Measurements from ENCODE around the gene CABLES1.
"Not testable (repeated sequence)": the region's sequence is repeated elsewhere in the genome, so short reads cannot be mapped to it uniquely, and the experiment has no call there.

Gene CABLES1

GRCh38 chr18:23134780-23135549, at the start of gene CABLES1:
Gene CABLES1 (plus strand): TSS chr18:23135485. CDS start chr18:23135763, 278 bp downstream.
- peak; percentile 67 for DNase-seq

DNA sequence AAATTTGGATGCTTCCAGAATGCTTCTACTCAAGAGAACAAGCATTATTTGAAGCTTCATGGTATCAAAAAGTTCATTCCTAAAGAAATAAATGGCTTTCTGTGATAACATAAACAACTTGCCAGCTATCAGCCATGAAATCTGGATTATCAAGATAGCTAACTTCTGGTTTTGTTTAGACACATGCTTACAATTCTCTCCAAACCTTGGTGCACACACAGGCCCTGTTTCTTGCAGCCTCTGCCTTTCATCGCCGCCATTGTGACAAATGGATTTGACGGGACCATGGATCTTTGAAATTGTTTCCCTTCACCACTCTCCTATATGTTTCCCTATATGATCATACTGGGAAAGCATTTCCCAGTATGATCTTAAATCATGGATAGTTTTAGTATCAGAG, 47.9 kb upstream of the CABLES1 start:
- no peak for DNase-seq

- no peak for DNase-seq
Observed at GRCh38 chr18:23088310-23088709, 47.0 kb upstream of the CABLES1 start.

DNA sequence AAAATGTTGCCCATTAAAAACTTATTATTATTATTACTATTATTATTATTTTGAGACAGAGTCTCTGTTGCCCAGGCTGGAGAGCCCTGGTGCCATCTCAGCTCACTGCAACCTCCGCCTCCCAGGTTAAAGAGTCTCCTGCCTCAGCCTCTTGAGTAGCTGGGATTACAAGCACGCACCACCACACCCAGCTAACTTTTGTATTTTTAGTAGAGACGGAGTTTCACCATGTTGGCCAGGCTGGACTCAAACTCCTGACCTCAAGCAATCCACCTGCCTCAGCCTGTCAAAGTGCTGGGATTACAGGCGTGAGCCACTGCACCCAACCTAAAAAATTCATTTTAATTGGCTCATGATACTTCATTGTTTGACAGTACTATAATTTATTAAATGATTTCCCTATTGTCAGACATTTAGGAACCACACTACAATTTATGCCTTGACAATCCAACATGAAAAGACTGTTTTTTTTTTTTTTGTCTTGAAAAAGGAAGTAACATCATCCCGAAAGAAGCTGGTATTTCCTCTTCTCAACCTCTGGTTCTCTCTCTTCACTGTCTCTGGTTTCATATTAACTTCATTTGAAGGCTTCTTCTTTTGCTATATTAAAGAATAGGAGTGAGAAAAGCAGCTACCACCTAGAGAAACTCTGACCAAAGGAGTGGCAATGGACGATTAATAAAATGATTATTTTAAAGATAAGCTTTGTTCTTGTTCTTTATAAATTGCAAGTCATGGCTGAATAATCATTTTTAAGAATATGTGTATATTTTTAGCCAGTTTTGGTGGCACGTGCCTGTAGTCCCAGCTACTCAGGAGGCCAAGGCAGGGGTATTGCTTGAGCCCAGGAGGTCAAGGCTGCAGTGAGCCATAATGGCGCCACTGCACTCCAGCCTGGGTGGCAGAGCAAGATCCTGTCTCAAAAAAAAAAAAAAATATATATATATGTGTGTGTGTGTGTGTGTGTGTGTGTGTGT, 44.0 kb upstream of the CABLES1 start:
- not testable (repeated sequence) for DNase-seq

GRCh38 chr18:23092121-23092520, 43.2 kb upstream of the CABLES1 start:
- DNase-seq = no peak

DNA sequence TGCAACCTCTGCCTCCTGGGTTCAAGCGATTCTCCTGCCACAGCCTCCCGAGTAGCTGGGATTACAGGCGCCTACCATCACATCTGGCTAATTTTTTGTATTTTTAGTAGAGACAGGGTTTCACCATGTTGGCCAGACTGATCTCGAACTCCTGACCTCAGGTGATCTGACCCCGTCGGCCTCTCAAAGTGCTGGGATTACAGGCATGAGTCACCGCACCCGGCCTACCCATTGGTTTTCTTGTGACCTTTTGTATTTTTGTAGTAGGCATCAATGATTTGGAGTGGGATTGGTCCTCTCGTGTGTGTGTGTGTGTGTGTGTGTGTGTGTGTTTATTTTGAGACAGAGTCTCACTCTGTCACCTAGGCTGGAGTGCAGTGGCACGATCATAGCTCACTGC, 42.2 kb upstream of the CABLES1 start:
- not testable (repeated sequence) for DNase-seq

DNA sequence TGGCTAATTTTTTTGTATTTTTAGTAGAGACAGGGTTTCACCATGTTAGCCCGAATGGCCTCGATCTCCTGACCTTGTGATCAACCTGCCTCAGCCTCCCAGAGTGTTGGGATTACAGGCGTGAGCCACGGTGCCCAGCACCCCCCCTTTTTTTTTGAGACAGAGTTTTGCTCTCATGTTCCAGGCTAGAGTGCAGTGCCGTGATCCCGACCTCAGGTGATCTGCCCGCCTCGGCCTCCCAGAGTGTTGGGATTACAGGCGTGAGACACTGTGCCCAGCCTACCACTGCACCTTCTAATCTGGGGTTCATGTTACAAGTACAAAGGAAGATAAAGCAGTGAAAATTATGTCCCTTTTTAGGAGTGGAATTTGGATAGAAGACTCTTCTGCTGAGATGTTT, 41.5 kb upstream of the CABLES1 start:
- DNase-seq = no peak

GRCh38 chr18:23094411-23095190, 40.7 kb upstream of the CABLES1 start:
- no peak for DNase-seq

DNA sequence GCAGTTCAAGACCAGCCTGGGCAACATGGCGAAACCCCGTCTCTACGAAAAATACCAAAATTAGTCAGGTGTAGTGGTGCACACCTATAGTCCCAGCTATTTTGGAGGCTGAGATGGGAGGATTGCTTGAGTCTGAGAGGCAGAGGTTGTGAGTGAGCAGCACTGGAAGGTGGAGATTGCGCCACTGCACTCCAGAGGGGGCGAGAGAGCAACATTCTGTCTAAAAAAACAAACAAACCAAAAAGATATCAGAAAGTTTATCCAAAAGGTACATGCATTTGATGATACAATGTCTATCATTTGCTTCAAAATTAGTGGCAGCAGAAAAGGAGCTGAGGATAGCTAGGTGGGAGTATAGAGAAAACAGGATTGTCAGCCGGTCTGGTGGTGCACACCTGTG, 39.8 kb upstream of the CABLES1 start:
- DNase-seq = no peak

GRCh38 chr18:23097016-23097415, 38.3 kb upstream of the CABLES1 start:
- not testable (repeated sequence) for DNase-seq

DNA sequence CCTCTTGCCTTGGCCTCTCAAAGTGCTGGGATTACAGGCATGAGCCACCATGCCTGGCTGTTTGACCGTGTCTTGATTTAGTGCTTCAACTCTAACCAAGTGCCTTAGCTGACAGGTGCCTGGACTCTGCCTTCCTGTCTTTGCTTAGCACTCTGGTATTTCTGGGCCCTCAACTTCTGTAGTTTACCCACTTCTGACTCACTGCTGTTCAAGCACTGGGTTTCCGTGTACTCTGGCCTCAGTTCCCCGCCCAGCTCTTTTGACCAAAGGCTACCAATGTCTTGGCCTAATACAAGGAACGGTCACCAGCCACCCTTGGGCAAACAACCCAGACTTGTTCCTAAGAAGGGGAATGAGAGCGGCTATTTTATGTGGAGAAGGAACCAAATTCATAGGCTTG, 35.7 kb upstream of the CABLES1 start:
- DNase-seq = no peak

DNA sequence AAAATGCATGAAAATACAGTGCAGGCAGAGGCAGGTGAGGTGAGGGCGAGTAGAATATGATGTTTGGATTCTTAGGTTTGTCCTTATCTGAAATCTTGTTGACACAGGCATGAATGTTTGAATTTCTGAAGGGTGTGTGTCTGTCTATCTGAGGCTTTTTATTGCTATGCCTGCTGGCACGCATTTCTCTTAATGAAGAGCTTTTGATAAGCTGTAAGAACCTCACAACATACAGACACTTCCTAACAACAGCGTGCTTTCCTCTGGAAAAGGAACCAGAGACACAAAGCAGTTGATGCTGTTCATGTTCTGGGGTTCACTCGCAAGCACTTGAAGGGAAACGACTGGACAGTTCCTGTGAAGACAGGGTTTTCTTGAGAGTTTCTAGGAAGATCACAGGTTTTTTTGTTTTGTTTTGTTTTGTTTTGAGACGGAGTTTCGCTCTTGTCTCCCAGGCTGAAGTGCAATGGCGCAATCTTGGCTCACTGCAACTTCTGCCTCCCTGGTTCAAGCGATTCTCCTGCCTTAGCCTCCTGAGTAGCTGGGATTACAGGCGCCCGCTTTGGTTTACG, 33.3 kb upstream of the CABLES1 start:
- DNase-seq = no peak

- DNase-seq = no peak
Observed at GRCh38 chr18:23102493-23103261, 32.6 kb upstream of the CABLES1 start.

- no peak for DNase-seq
Observed at GRCh38 chr18:23103449-23103848, 31.8 kb upstream of the CABLES1 start.

GRCh38 chr18:23105030-23105429, 30.3 kb upstream of the CABLES1 start:
- no peak for DNase-seq

- no peak for DNase-seq
Observed at GRCh38 chr18:23105581-23106219, 29.6 kb upstream of the CABLES1 start.

- no peak for DNase-seq
Observed at GRCh38 chr18:23106575-23106974, 28.7 kb upstream of the CABLES1 start.

DNA sequence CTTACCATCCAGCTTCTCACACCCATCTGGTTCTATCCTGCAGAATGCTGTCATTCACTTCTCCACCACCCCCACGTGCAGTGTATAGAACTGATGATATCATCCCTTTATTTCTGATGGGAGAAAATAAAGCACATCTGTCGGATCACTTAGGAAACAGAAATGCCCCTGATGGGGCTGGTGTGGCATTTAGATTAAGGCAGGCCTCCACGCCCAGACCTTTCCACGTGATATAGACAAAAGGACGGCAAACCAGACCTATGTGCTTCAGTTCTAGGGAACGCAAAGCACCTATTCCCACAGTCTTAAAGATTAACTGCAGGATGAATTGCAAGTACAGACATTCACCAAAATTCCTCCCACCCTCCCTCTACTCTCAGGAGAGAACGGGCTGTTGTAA, 27.6 kb upstream of the CABLES1 start:
- no peak for DNase-seq

DNA sequence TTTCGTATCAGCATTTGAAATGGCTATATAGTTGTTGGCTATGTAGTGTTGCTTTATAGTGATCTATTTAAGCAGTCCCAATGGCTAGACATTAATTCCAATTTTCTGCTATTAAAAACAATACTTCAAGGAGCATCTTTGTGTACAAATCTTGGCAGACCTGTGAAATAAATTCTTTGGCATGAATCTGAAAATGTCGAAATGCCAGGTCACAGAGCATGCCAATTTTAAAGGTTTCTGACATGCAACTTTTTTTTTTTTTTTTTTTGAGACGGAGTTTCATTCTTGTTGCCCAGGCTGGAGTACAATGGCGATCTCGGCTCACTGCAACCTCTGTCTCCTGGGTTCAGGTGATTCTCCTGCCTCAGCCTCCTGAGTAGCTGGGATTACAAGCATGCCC, 26.8 kb upstream of the CABLES1 start:
- DNase-seq = no peak

DNA sequence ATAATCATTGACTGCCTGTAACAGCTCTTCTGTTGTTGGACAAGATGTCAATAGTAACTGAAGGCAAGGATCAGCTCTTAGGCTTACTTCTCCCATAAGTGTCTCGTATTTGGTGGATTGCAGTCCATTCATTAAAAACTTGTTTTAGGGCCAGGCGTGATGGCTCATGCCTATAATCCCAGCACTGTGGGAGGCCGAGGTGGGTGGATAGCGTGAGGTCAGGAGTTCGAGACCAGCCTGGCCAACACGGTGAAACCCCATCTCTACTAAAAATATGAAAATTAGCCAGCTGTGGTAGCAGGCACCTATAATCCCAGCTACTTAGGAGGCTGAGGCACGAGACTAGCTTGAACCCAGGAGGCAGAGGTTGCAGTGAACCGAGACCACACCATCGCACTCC, 26.1 kb upstream of the CABLES1 start:
- not testable (repeated sequence) for DNase-seq

- no peak for DNase-seq
Observed at GRCh38 chr18:23113576-23113975, 21.7 kb upstream of the CABLES1 start.

Data from activated effector memory CD4-positive, alpha-beta T cell treated with anti-CD3 and anti-CD28 coated beads, Interleukin-2, amount 50 U/mL, for 16 hours (primary cell).